ENCODE data around the gene SEMA3B.

SEMA3B gene

DNA sequence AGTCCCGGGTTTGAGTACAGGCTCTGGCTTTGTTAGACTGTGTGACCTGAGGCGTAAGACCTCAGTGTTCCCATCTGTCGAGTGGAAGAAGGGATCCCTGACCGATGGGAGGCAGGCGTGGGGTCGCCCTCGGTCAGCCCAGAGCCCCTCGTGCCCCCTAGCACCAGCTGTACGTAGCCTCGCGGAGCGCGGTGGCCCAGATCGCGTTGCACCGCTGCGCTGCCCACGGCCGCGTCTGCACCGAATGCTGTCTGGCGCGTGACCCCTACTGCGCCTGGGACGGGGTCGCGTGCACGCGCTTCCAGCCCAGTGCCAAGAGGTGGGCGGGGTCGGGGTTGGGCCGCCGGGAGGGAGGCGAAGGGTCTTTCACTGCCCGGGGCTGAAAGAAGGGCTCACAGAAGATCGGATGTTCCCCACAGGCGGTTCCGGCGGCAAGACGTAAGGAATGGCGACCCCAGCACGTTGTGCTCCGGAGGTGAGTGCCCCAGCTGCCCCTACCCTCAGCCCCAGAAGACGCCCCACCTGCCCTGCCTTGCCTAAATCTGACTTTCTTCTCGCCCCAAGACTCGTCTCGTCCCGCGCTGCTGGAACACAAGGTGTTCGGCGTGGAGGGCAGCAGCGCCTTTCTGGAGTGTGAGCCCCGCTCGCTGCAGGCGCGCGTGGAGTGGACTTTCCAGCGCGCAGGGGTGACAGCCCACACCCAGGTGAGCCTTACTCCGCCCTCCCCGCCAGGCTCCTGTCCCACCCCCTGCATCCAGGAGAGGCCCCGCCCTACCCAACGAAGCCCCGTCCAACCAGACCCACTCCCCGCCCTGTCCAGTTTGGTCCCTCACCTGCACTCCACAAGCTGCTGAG, 6.4 kb downstream of the SEMA3B start:
- H3K4me3 ChIP-seq (ENCODE audit: low read length, poor library complexity, severe bottlenecking), result no peak overlapping the region
- no peak overlapping the region for H3K9ac ChIP-seq (ENCODE audit: low read depth, low read length, poor library complexity, severe bottlenecking)
- no peaks in the 10 kb centered on the region for H3F3A ChIP-seq (ENCODE audit: low read depth)
- no peak overlapping the region for H2AFZ ChIP-seq (ENCODE audit: low read length)
- no peak for TF ChIP-seq EZH2phosphoT487 (IDR thresholded peaks at IDR 0.05; ENCODE audit: borderline replicate concordance)
- TF ChIP-seq, protein P1, sequence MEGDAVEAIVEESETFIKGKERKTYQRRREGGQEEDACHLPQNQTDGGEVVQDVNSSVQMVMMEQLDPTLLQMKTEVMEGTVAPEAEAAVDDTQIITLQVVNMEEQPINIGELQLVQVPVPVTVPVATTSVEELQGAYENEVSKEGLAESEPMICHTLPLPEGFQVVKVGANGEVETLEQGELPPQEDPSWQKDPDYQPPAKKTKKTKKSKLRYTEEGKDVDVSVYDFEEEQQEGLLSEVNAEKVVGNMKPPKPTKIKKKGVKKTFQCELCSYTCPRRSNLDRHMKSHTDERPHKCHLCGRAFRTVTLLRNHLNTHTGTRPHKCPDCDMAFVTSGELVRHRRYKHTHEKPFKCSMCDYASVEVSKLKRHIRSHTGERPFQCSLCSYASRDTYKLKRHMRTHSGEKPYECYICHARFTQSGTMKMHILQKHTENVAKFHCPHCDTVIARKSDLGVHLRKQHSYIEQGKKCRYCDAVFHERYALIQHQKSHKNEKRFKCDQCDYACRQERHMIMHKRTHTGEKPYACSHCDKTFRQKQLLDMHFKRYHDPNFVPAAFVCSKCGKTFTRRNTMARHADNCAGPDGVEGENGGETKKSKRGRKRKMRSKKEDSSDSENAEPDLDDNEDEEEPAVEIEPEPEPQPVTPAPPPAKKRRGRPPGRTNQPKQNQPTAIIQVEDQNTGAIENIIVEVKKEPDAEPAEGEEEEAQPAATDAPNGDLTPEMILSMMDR (conservative IDR thresholded peaks at IDR 0.05; ENCODE audit: low read length), result no peak
- H3K36me3 ChIP-seq (ENCODE audit: insufficient read depth, low read length), result no peaks in the 10 kb centered on the region
- no peaks in the 10 kb centered on the region for H3K27me3 ChIP-seq (ENCODE audit: insufficient read depth, low read length, poor library complexity, severe bottlenecking)
- no peaks in the 10 kb centered on the region for H3K9me2 ChIP-seq (replicated peaks; ENCODE audit: low read depth, low read length)
- H4K20me1 ChIP-seq (ENCODE audit: insufficient read depth, low read length, poor library complexity, severe bottlenecking), result no peaks in the 10 kb centered on the region
- no peak overlapping the region for H3K4me2 ChIP-seq (ENCODE audit: low read depth, low read length, poor library complexity, severe bottlenecking)
- H3K9me3 ChIP-seq (ENCODE audit: insufficient read depth, low read depth, low read length), result no peaks in the 10 kb centered on the region
- H3K79me2 ChIP-seq (ENCODE audit: insufficient read depth, low read length), result no peaks in the 10 kb centered on the region
- H3K4me1 ChIP-seq (ENCODE audit: insufficient read depth, low read length, poor library complexity, severe bottlenecking), result no peaks in the 10 kb centered on the region

GRCh38 chr3:50275996-50276761, 7.2 kb downstream of the SEMA3B start:
- Histone ChIP-seq H3K4me1 (ENCODE audit: insufficient read depth, low read length, poor library complexity, severe bottlenecking) (no peaks in the 10 kb centered on the region), H4K20me1 (ENCODE audit: insufficient read depth, low read length, poor library complexity, severe bottlenecking) (no peaks in the 10 kb centered on the region), H3K9me3 (ENCODE audit: insufficient read depth, low read depth, low read length) (no peaks in the 10 kb centered on the region), H3F3A (ENCODE audit: low read depth) (no peaks in the 10 kb centered on the region), H2AFZ (ENCODE audit: low read length) (no peak overlapping the region), H3K9ac (ENCODE audit: low read depth, low read length, poor library complexity, severe bottlenecking) (no peak overlapping the region), H3K4me3 (ENCODE audit: low read length, poor library complexity, severe bottlenecking) (no peak overlapping the region), H3K4me2 (ENCODE audit: low read depth, low read length, poor library complexity, severe bottlenecking) (no peak overlapping the region), H3K27me3 (ENCODE audit: insufficient read depth, low read length, poor library complexity, severe bottlenecking) (no peaks in the 10 kb centered on the region), H3K79me2 (ENCODE audit: insufficient read depth, low read length) (no peaks in the 10 kb centered on the region), H3K36me3 (ENCODE audit: insufficient read depth, low read length) (no peaks in the 10 kb centered on the region), H3K9me2 (replicated peaks; ENCODE audit: low read depth, low read length) (no peaks in the 10 kb centered on the region)
- no peak for TF ChIP-seq EZH2phosphoT487 (IDR thresholded peaks at IDR 0.05; ENCODE audit: borderline replicate concordance)
- TF ChIP-seq, protein P1 (conservative IDR thresholded peaks at IDR 0.05; ENCODE audit: low read length), result no peak

GRCh38 chr3:50276762-50277101, 7.8 kb downstream of the SEMA3B start:
- TF ChIP-seq EZH2phosphoT487 (IDR thresholded peaks at IDR 0.05; ENCODE audit: borderline replicate concordance), result no peak
- TF ChIP-seq, protein P1 (conservative IDR thresholded peaks at IDR 0.05; ENCODE audit: low read length), result no peak
- H2AFZ ChIP-seq (ENCODE audit: low read length), result no peak overlapping the region

More at GRCh38 chr3:50276762-50277101, 7.8 kb downstream of the SEMA3B start:
- no peak overlapping the region for H3K4me3 ChIP-seq (ENCODE audit: low read length, poor library complexity, severe bottlenecking)
- H3K9ac ChIP-seq (ENCODE audit: low read depth, low read length, poor library complexity, severe bottlenecking), result no peak overlapping the region
- no peaks in the 10 kb centered on the region for H3K36me3 ChIP-seq (ENCODE audit: insufficient read depth, low read length)
- no peaks in the 10 kb centered on the region for H3K4me1 ChIP-seq (ENCODE audit: insufficient read depth, low read length, poor library complexity, severe bottlenecking)
- no peaks in the 10 kb centered on the region for H3F3A ChIP-seq (ENCODE audit: low read depth)
- no peaks in the 10 kb centered on the region for H4K20me1 ChIP-seq (ENCODE audit: insufficient read depth, low read length, poor library complexity, severe bottlenecking)
- H3K9me2 ChIP-seq (replicated peaks; ENCODE audit: low read depth, low read length), result no peaks in the 10 kb centered on the region
- H3K4me2 ChIP-seq (ENCODE audit: low read depth, low read length, poor library complexity, severe bottlenecking), result no peak overlapping the region
- no peaks in the 10 kb centered on the region for H3K79me2 ChIP-seq (ENCODE audit: insufficient read depth, low read length)
- no peaks in the 10 kb centered on the region for H3K27me3 ChIP-seq (ENCODE audit: insufficient read depth, low read length, poor library complexity, severe bottlenecking)
- H3K9me3 ChIP-seq (ENCODE audit: insufficient read depth, low read depth, low read length), result no peaks in the 10 kb centered on the region
